AG04450 (cell line): ENCODE data around the gene EEF1AKMT2. TPM values are rescaled to one million over a fixed set of nuclear protein-coding genes. Genes with fewer than 3 reads are reported as not detected.

Experiments used
- CTCF ChIA-PET: fragments of 300-600, 350-600 bp; formaldehyde crosslinking; extraction: SDS; loops from one replicate; lab custom pipeline; 2022; ENCODE audit warnings: antibody characterized with exemption, inconsistent platforms; lab: Charles Lee
- POLR2A ChIA-PET: fragments of 350-600 bp; formaldehyde crosslinking; extraction: SDS; loops from one replicate; lab custom pipeline; 2021; ENCODE audit warnings: antibody characterized with exemption, inconsistent platforms; lab: Yijun Ruan, JAX
- DNase-seq: peaks from one replicate; pipeline ENCODE4 v3.0.0-alpha.2; 2011; ENCODE audit warnings: low read depth, low spot score
- H3K27ac ChIP-seq: one replicate; pipeline ENCODE4 v1.5.1; 2012; ENCODE audit warnings: low read depth, low read length, control low read depth
- H3K27me3 ChIP-seq: one replicate; pipeline ENCODE4 v1.6.0; 2012; ENCODE audit warnings: low read length; ENCODE audit not compliant: control insufficient read depth, insufficient read depth
- H3K4me3 ChIP-seq: 2 replicates; pipeline ENCODE4 v1.5.1; 2011; ENCODE audit warnings: mild to moderate bottlenecking, low read depth, low read length, control low read depth
- H3K9me3 ChIP-seq: 2 replicates; pipeline ENCODE4 v1.5.1; 2012; ENCODE audit warnings: low read length; ENCODE audit not compliant: control insufficient read depth, insufficient read depth
- CTCF ChIP-seq: IDR thresholded peaks from 2 replicates; pipeline ENCODE4 v1.5.1; 2011; ENCODE audit warnings: low read depth, low read length, control low read depth, inconsistent platforms
- polyA plus RNA-seq: library from polyadenylated mRNA; depleted of rRNA; stranded (reverse); fragments of >200 nt; gene quantifications from 2 replicates; pipeline ENCODE4 v1.2.3, GENCODE V29; 2011

The EEF1AKMT2 gene
- polyA plus RNA-seq, 1 experiment, result 24.0 TPM

DNA sequence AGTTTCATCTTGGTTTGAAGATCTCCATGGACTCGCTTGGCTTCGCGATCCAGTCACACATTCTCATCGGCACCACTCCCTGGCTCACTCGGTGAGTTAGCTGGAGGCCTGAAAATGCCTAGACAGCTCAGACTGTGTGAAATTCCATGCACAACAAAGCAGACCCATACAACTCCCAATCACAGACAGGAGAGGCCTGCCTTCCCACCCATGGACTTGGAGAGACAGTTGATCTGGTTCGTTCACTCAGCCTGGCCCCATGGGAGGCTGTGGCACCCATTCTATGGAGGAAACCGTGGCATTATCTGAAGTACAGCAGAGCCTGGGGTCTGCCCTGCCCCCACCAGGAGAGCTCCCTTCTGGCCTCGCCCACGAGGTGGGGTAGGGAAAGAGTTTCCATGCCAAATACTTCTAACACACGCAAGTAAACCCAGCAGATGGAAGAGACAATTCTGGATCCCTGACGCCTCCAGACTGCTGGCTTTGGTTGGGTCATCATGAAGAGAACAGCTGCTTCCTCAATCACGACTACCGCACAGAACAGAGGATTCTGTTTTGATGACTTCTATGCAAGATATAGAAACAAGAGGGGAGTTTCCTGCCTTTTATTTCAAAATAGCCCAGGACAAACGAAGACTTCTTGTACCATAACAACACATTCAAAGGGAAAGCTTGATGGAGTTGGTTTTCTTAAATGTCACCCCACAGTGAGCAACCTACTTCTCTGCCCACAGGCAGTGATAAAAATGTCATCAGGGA lies 63.4 kb downstream of the EEF1AKMT2 start:
- no peak overlapping the region for H3K27ac ChIP-seq
- no peak for DNase-seq
- TF ChIP-seq CTCF, result no peak
- no peaks in the 10 kb centered on the region; the same call in 1 of the 2 replicates for H3K9me3 ChIP-seq
- ChIA-PET CTCF (interaction anchor here (1.8 kb wide), 1 partner anchor 13 kb away, joined by 10 read pairs; no protein-coding TSS in a partner anchor), POLR2A (interaction anchor here (0.6 kb wide), 1 partner anchor 113 kb away, joined by 3 read pairs; no protein-coding TSS in a partner anchor)
- H3K27me3 ChIP-seq, result no peaks in the 10 kb centered on the region
- H3K4me3 ChIP-seq, result no peak overlapping the region

GRCh38 chr10:124727361-124727960 lies 64.2 kb downstream of the EEF1AKMT2 start:
- ChIA-PET POLR2A (interaction anchor here (0.6 kb wide), 1 partner anchor 18 kb away, joined by 5 read pairs; no protein-coding TSS in a partner anchor), CTCF (interaction anchor here (1.5 kb wide), 1 partner anchor 14 kb away, joined by 4 read pairs; no protein-coding TSS in a partner anchor)
- no peak for TF ChIP-seq CTCF
- H3K27me3 ChIP-seq, result no peaks in the 10 kb centered on the region
- no peaks in the 10 kb centered on the region; the same call in 1 of the 2 replicates for H3K9me3 ChIP-seq
- no peak for DNase-seq
- H3K4me3 ChIP-seq, result no peak overlapping the region
- no peak overlapping the region for H3K27ac ChIP-seq

DNA sequence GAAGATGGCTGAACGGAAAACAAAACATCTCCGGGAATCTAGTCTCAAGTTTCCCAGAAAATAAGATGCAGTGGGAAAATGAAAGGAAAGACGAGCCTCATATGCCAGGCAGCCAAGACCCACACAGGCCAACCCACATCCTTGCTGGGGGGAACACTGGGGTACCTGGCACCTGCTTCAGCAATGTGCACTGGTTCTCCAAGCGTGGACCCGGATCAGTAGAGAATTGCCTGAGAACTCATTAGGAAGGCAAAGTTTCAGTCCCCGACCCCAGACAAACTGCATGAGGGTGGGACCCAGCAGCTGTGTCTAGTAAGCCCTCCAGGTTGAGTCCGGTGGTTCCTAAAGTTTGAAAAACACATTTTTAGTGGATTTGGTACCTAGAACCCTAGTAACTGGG lies 65.9 kb downstream of the EEF1AKMT2 start:
- POLR2A ChIA-PET, result no interaction called here
- H3K27ac ChIP-seq, result no peak overlapping the region
- CTCF ChIA-PET, result interaction anchor here (1.1 kb wide), 1 partner anchor 310 kb away, joined by 3 read pairs; no protein-coding TSS in a partner anchor
- TF ChIP-seq CTCF, result no peak
- H3K9me3 ChIP-seq, result no peaks in the 10 kb centered on the region; the same call in 1 of the 2 replicates
- no peak overlapping the region for H3K4me3 ChIP-seq
- H3K27me3 ChIP-seq, result no peaks in the 10 kb centered on the region
- no peak for DNase-seq

GRCh38 chr10:124725171-124725631 lies 66.5 kb downstream of the EEF1AKMT2 start:
- ChIA-PET CTCF (interaction anchor here (0.9 to 1.1 kb wide), 2 partner anchors 16 to 310 kb away, joined by 3 to 4 read pairs; no protein-coding TSS in a partner anchor), POLR2A (no interaction called here)
- no peaks in the 10 kb centered on the region; the same call in 1 of the 2 replicates for H3K9me3 ChIP-seq
- no peak for TF ChIP-seq CTCF
- no peaks in the 10 kb centered on the region for H3K27me3 ChIP-seq
- no peak overlapping the region for H3K27ac ChIP-seq
- H3K4me3 ChIP-seq, result no peak overlapping the region
- no peak for DNase-seq
